Measurements from ENCODE around the gene VEGFB.

The VEGFB gene

GRCh38 chr11:64246871-64247728, 12.7 kb downstream of the VEGFB start, which contains the start of gene PPP1R14B:
Gene PPP1R14B (minus strand): TSS chr11:64246943. CDS start chr11:64246673, 270 bp downstream.
- peak within 1 kb of the TSS; percentile 97 for H3K4me3 ChIP-seq (ENCODE audit: low read depth, low read length)
- H2BK12ac ChIP-seq (ENCODE audit: low read length): peak within 1 kb of the TSS; percentile 93
- peaks cover 28% of the 10 kb centered on the region for H3K79me2 ChIP-seq (ENCODE audit: control insufficient read depth, insufficient read depth, low read length, poor library complexity)
- peaks cover 40% of the 10 kb centered on the region for H3K79me1 ChIP-seq (ENCODE audit: low read length)
- H3K9ac ChIP-seq (ENCODE audit: low read length): peak within 1 kb of the TSS; percentile 93
- H4K12ac ChIP-seq (ENCODE audit: low read depth, low read length): peak within 1 kb of the TSS; percentile 78
- H3K18ac ChIP-seq (ENCODE audit: low read length): peak within 1 kb of the TSS; percentile 91
- peak within 1 kb of the TSS; percentile 94 for H3K27ac ChIP-seq (ENCODE audit: low read depth, low read length)
- peak within 1 kb of the TSS; percentile 97 for H3K14ac ChIP-seq (ENCODE audit: low read length)
- peaks cover 19 to 26% of the 10 kb centered on the region in 2 experiments for H3K36me3 ChIP-seq (ENCODE audit: control insufficient read depth in 1 of 2, insufficient read depth in 2 of 2, low read length in 2 of 2)
- peak within 1 kb of the TSS; percentile 73 for H3K4me2 ChIP-seq (ENCODE audit: low read length)
- no peaks in the 10 kb centered on the region for H3K27me3 ChIP-seq (ENCODE audit: insufficient read depth, low read length)
- no CpG with 5 or more reads among the region's 74 CpGs for WGBS (ENCODE audit: extremely low coverage, insufficient coverage, insufficient read length)
- H2BK120ac ChIP-seq (ENCODE audit: insufficient read depth, low read length, poor library complexity): peak within 1 kb of the TSS; percentile 97
- H3K4ac ChIP-seq (ENCODE audit: low read depth, low read length): peak within 1 kb of the TSS; percentile 89
- peaks cover 25 to 38% of the 10 kb centered on the region in 2 experiments for H3K4me1 ChIP-seq (ENCODE audit: control insufficient read depth in 1 of 2, insufficient read depth in 2 of 2, low read length in 2 of 2)
- peak within 1 kb of the TSS; percentile 97 for H2AK5ac ChIP-seq (ENCODE audit: low read length)
- peaks cover 4% of the 10 kb centered on the region for H3K9me3 ChIP-seq (ENCODE audit: insufficient read depth, low read depth, low read length)
- DNase-seq: peak; percentile 77 to 79
- peak within 1 kb of the TSS; percentile 50 for H3K23ac ChIP-seq (ENCODE audit: low read length)
- peak within 1 kb of the TSS; percentile 90 for H2AFZ ChIP-seq (ENCODE audit: insufficient read depth, low read length, poor library complexity)
- peak within 1 kb of the TSS; percentile 97 for H4K8ac ChIP-seq (ENCODE audit: low read depth, low read length)
- peak within 1 kb of the TSS; percentile 98 for H4K91ac ChIP-seq (ENCODE audit: low read depth, low read length)
- H2BK5ac ChIP-seq (ENCODE audit: low read depth, low read length, poor library complexity): peak within 1 kb of the TSS; percentile 41

- Histone ChIP-seq H3K36me3 (ENCODE audit: control insufficient read depth in 1 of 2, insufficient read depth in 2 of 2, low read length in 2 of 2) (peaks cover 19 to 23% of the 10 kb centered on the region in 2 experiments), H2BK12ac (ENCODE audit: low read length) (peak overlapping the region; percentile 11), H3K4me1 (ENCODE audit: control insufficient read depth in 1 of 2, insufficient read depth in 2 of 2, low read length in 2 of 2) (peaks cover 21 to 33% of the 10 kb centered on the region in 2 experiments), H2BK120ac (ENCODE audit: insufficient read depth, low read length, poor library complexity) (peak overlapping the region; percentile 64), H4K12ac (ENCODE audit: low read depth, low read length) (peak overlapping the region; percentile 78), H3K9ac (ENCODE audit: low read length) (peak overlapping the region; percentile 65), H3K23ac (ENCODE audit: low read length) (no peak overlapping the region), H3K4ac (ENCODE audit: low read depth, low read length) (peak overlapping the region; percentile 40), H2AFZ (ENCODE audit: insufficient read depth, low read length, poor library complexity) (peak overlapping the region; percentile 63), H3K79me1 (ENCODE audit: low read length) (peaks cover 38% of the 10 kb centered on the region), H3K27me3 (ENCODE audit: insufficient read depth, low read length) (no peaks in the 10 kb centered on the region), H3K27ac (ENCODE audit: low read depth, low read length) (peak overlapping the region; percentile 50), H3K9me3 (ENCODE audit: insufficient read depth, low read depth, low read length) (peaks cover 4% of the 10 kb centered on the region), H3K4me2 (ENCODE audit: low read length) (peak overlapping the region; percentile 72), H2AK5ac (ENCODE audit: low read length) (peak overlapping the region; percentile 32), H3K79me2 (ENCODE audit: control insufficient read depth, insufficient read depth, low read length, poor library complexity) (peaks cover 26% of the 10 kb centered on the region), H3K18ac (ENCODE audit: low read length) (peak overlapping the region; percentile 16), H3K14ac (ENCODE audit: low read length) (peak overlapping the region; percentile 48), H4K8ac (ENCODE audit: low read depth, low read length) (peak overlapping the region; percentile 91), H4K91ac (ENCODE audit: low read depth, low read length) (peak overlapping the region; percentile 90), H2BK5ac (ENCODE audit: low read depth, low read length, poor library complexity) (peak overlapping the region; percentile 23), H3K4me3 (ENCODE audit: low read depth, low read length) (peak overlapping the region; percentile 55)
- DNase-seq: no peak
- no CpG with 5 or more reads among the region's 31 CpGs for WGBS (ENCODE audit: extremely low coverage, insufficient coverage, insufficient read length)
Measured at GRCh38 chr11:64247729-64248531, 13.5 kb downstream of the VEGFB start.

GRCh38 chr11:64248578-64248977, 14.2 kb downstream of the VEGFB start:
- H3K79me1 ChIP-seq (ENCODE audit: low read length): peaks cover 38% of the 10 kb centered on the region
- H3K14ac ChIP-seq (ENCODE audit: low read length): no peak overlapping the region
- H4K91ac ChIP-seq (ENCODE audit: low read depth, low read length): no peak overlapping the region
- no peak overlapping the region for H2BK5ac ChIP-seq (ENCODE audit: low read depth, low read length, poor library complexity)
- H2BK12ac ChIP-seq (ENCODE audit: low read length): peak overlapping the region; percentile 6
- H3K18ac ChIP-seq (ENCODE audit: low read length): no peak overlapping the region
- no peaks in the 10 kb centered on the region for H3K27me3 ChIP-seq (ENCODE audit: insufficient read depth, low read length)
- H3K27ac ChIP-seq (ENCODE audit: low read depth, low read length): no peak overlapping the region
- no peak overlapping the region for H3K4me2 ChIP-seq (ENCODE audit: low read length)
- H2AFZ ChIP-seq (ENCODE audit: insufficient read depth, low read length, poor library complexity): no peak overlapping the region
- no peak overlapping the region for H2AK5ac ChIP-seq (ENCODE audit: low read length)
- peaks cover 12 to 20% of the 10 kb centered on the region in 2 experiments for H3K36me3 ChIP-seq (ENCODE audit: control insufficient read depth in 1 of 2, insufficient read depth in 2 of 2, low read length in 2 of 2)
- H3K4ac ChIP-seq (ENCODE audit: low read depth, low read length): no peak overlapping the region
- no peak overlapping the region for H3K4me3 ChIP-seq (ENCODE audit: low read depth, low read length)
- H3K4me1 ChIP-seq (ENCODE audit: control insufficient read depth in 1 of 2, insufficient read depth in 2 of 2, low read length in 2 of 2): peaks cover 16 to 26% of the 10 kb centered on the region in 2 experiments
- H3K9ac ChIP-seq (ENCODE audit: low read length): no peak overlapping the region
- peaks cover 4% of the 10 kb centered on the region for H3K9me3 ChIP-seq (ENCODE audit: insufficient read depth, low read depth, low read length)
- no peak overlapping the region for H4K12ac ChIP-seq (ENCODE audit: low read depth, low read length)
- no peak overlapping the region for H3K23ac ChIP-seq (ENCODE audit: low read length)
- WGBS (ENCODE audit: extremely low coverage, insufficient coverage, insufficient read length): no CpG with 5 or more reads among the region's 7 CpGs
- H4K8ac ChIP-seq (ENCODE audit: low read depth, low read length): no peak overlapping the region
- DNase-seq: no peak
- H2BK120ac ChIP-seq (ENCODE audit: insufficient read depth, low read length, poor library complexity): no peak overlapping the region
- peaks cover 24% of the 10 kb centered on the region for H3K79me2 ChIP-seq (ENCODE audit: control insufficient read depth, insufficient read depth, low read length, poor library complexity)

GRCh38 chr11:64249038-64249437, 14.7 kb downstream of the VEGFB start:
- H3K27me3 ChIP-seq (ENCODE audit: insufficient read depth, low read length): no peaks in the 10 kb centered on the region
- no peak overlapping the region for H3K27ac ChIP-seq (ENCODE audit: low read depth, low read length)
- DNase-seq: no peak
- H3K14ac ChIP-seq (ENCODE audit: low read length): no peak overlapping the region
- H3K79me2 ChIP-seq (ENCODE audit: control insufficient read depth, insufficient read depth, low read length, poor library complexity): peaks cover 24% of the 10 kb centered on the region
- peaks cover 4% of the 10 kb centered on the region for H3K9me3 ChIP-seq (ENCODE audit: insufficient read depth, low read depth, low read length)
- H2BK12ac ChIP-seq (ENCODE audit: low read length): no peak overlapping the region
- no peak overlapping the region for H3K4me2 ChIP-seq (ENCODE audit: low read length)
- H3K18ac ChIP-seq (ENCODE audit: low read length): no peak overlapping the region
- no peak overlapping the region for H2BK120ac ChIP-seq (ENCODE audit: insufficient read depth, low read length, poor library complexity)
- peaks cover 38% of the 10 kb centered on the region for H3K79me1 ChIP-seq (ENCODE audit: low read length)
- no CpG with 5 or more reads among the region's 4 CpGs for WGBS (ENCODE audit: extremely low coverage, insufficient coverage, insufficient read length)
- no peak overlapping the region for H4K8ac ChIP-seq (ENCODE audit: low read depth, low read length)
- H3K9ac ChIP-seq (ENCODE audit: low read length): no peak overlapping the region
- no peak overlapping the region for H2BK5ac ChIP-seq (ENCODE audit: low read depth, low read length, poor library complexity)
- no peak overlapping the region for H3K4me3 ChIP-seq (ENCODE audit: low read depth, low read length)
- no peak overlapping the region for H4K91ac ChIP-seq (ENCODE audit: low read depth, low read length)
- H2AFZ ChIP-seq (ENCODE audit: insufficient read depth, low read length, poor library complexity): no peak overlapping the region
- H3K36me3 ChIP-seq (ENCODE audit: control insufficient read depth in 1 of 2, insufficient read depth in 2 of 2, low read length in 2 of 2): peaks cover 8 to 18% of the 10 kb centered on the region in 2 experiments
- no peak overlapping the region for H3K4ac ChIP-seq (ENCODE audit: low read depth, low read length)
- H3K23ac ChIP-seq (ENCODE audit: low read length): no peak overlapping the region
- peaks cover 15 to 26% of the 10 kb centered on the region in 2 experiments for H3K4me1 ChIP-seq (ENCODE audit: control insufficient read depth in 1 of 2, insufficient read depth in 2 of 2, low read length in 2 of 2)
- no peak overlapping the region for H4K12ac ChIP-seq (ENCODE audit: low read depth, low read length)
- peak overlapping the region; percentile 5 for H2AK5ac ChIP-seq (ENCODE audit: low read length)

Data from trophoblast cell (in vitro differentiated cells and primary cell).